ENCODE data around the gene ATP1B2.

The ATP1B2 gene

GRCh38 chr17:7650509-7651096 is at the start of gene ATP1B2:
Gene ATP1B2, plus strand, starts transcription at chr17:7650926. Its CDS starts 593 bp downstream, at chr17:7651519.
- peaks cover 10% of the 10 kb centered on the region for H3K4me1 ChIP-seq (ENCODE audit: insufficient read depth, low read length)
- no peaks in the 10 kb centered on the region for H3K9me3 ChIP-seq (ENCODE audit: low read length)
- H3K36me3 ChIP-seq (ENCODE audit: insufficient read depth, low read length), result no peaks in the 10 kb centered on the region
- peak within 1 kb of the TSS; percentile 23 for H3K27ac ChIP-seq (ENCODE audit: low read depth, low read length)
- peak within 1 kb of the TSS; percentile 61 to 68 for H3K4me3 ChIP-seq (ENCODE audit: low read depth in 1 of 2, low read length in 2 of 2)
- peaks cover 4 to 26% of the 10 kb centered on the region in 2 donors for H3K27me3 ChIP-seq (ENCODE audit: control insufficient read depth in 1 of 2, insufficient read depth in 2 of 2, low read length in 2 of 2)
- peak within 1 kb of the TSS; percentile 27 for H3K9ac ChIP-seq (ENCODE audit: low read length)

GRCh38 chr17:7606280-7606679 is 44.4 kb upstream of the ATP1B2 start:
- Histone ChIP-seq H3K36me3 (ENCODE audit: insufficient read depth, low read length) (peaks cover 47% of the 10 kb centered on the region), H3K27me3 (ENCODE audit: control insufficient read depth in 1 of 2, insufficient read depth in 2 of 2, low read length in 2 of 2) (no peaks in the 10 kb centered on the region), H3K9ac (ENCODE audit: low read length) (no peak overlapping the region), H3K4me3 (ENCODE audit: low read depth in 1 of 2, low read length in 2 of 2) (no peak overlapping the region), H3K4me1 (ENCODE audit: insufficient read depth, low read length) (peaks cover 10% of the 10 kb centered on the region), H3K27ac (ENCODE audit: low read depth, low read length) (no peak overlapping the region), H3K9me3 (ENCODE audit: low read length) (no peaks in the 10 kb centered on the region)

GRCh38 chr17:7610641-7611040 is 40.1 kb upstream of the ATP1B2 start:
- H3K9ac ChIP-seq (ENCODE audit: low read length), result no peak overlapping the region
- peaks cover 34% of the 10 kb centered on the region for H3K4me1 ChIP-seq (ENCODE audit: insufficient read depth, low read length)
- no peak overlapping the region for H3K4me3 ChIP-seq (ENCODE audit: low read depth in 1 of 2, low read length in 2 of 2)
- H3K27ac ChIP-seq (ENCODE audit: low read depth, low read length), result no peak overlapping the region
- peaks cover 19% of the 10 kb centered on the region for H3K36me3 ChIP-seq (ENCODE audit: insufficient read depth, low read length)
- no peaks in the 10 kb centered on the region for H3K9me3 ChIP-seq (ENCODE audit: low read length)
- no peaks in the 10 kb centered on the region for H3K27me3 ChIP-seq (ENCODE audit: control insufficient read depth in 1 of 2, insufficient read depth in 2 of 2, low read length in 2 of 2)

GRCh38 chr17:7611635-7612293 is 39.0 kb upstream of the ATP1B2 start:
- no peaks in the 10 kb centered on the region for H3K27me3 ChIP-seq (ENCODE audit: control insufficient read depth in 1 of 2, insufficient read depth in 2 of 2, low read length in 2 of 2)
- no peak overlapping the region for H3K27ac ChIP-seq (ENCODE audit: low read depth, low read length)
- H3K4me3 ChIP-seq (ENCODE audit: low read depth in 1 of 2, low read length in 2 of 2), result no peak overlapping the region
- no peaks in the 10 kb centered on the region for H3K9me3 ChIP-seq (ENCODE audit: low read length)
- H3K36me3 ChIP-seq (ENCODE audit: insufficient read depth, low read length), result peaks cover 16% of the 10 kb centered on the region
- peaks cover 34% of the 10 kb centered on the region for H3K4me1 ChIP-seq (ENCODE audit: insufficient read depth, low read length)
- no peak overlapping the region for H3K9ac ChIP-seq (ENCODE audit: low read length)

GRCh38 chr17:7612294-7612640 is 38.5 kb upstream of the ATP1B2 start:
- H3K9ac ChIP-seq (ENCODE audit: low read length), result no peak overlapping the region
- H3K27ac ChIP-seq (ENCODE audit: low read depth, low read length), result no peak overlapping the region
- no peaks in the 10 kb centered on the region for H3K9me3 ChIP-seq (ENCODE audit: low read length)
- H3K4me3 ChIP-seq (ENCODE audit: low read depth in 1 of 2, low read length in 2 of 2), result no peak overlapping the region
- peaks cover 34% of the 10 kb centered on the region for H3K4me1 ChIP-seq (ENCODE audit: insufficient read depth, low read length)
- no peaks in the 10 kb centered on the region for H3K27me3 ChIP-seq (ENCODE audit: control insufficient read depth in 1 of 2, insufficient read depth in 2 of 2, low read length in 2 of 2)
- peaks cover 16% of the 10 kb centered on the region for H3K36me3 ChIP-seq (ENCODE audit: insufficient read depth, low read length)

GRCh38 chr17:7613769-7614424 is 36.8 kb upstream of the ATP1B2 start:
- peak overlapping the region; percentile 45 to 89 for H3K4me3 ChIP-seq (ENCODE audit: low read depth in 1 of 2, low read length in 2 of 2)
- peaks cover 34% of the 10 kb centered on the region for H3K4me1 ChIP-seq (ENCODE audit: insufficient read depth, low read length)
- H3K9me3 ChIP-seq (ENCODE audit: low read length), result no peaks in the 10 kb centered on the region
- H3K36me3 ChIP-seq (ENCODE audit: insufficient read depth, low read length), result peaks cover 16% of the 10 kb centered on the region
- no peaks in the 10 kb centered on the region for H3K27me3 ChIP-seq (ENCODE audit: control insufficient read depth in 1 of 2, insufficient read depth in 2 of 2, low read length in 2 of 2)
- H3K9ac ChIP-seq (ENCODE audit: low read length), result peak overlapping the region; percentile 63
- peak overlapping the region; percentile 75 for H3K27ac ChIP-seq (ENCODE audit: low read depth, low read length)

- no peaks in the 10 kb centered on the region for H3K27me3 ChIP-seq (ENCODE audit: control insufficient read depth in 1 of 2, insufficient read depth in 2 of 2, low read length in 2 of 2)
- peak within 1 kb of the TSS; percentile 75 for H3K27ac ChIP-seq (ENCODE audit: low read depth, low read length)
- no peaks in the 10 kb centered on the region for H3K9me3 ChIP-seq (ENCODE audit: low read length)
- peaks cover 34% of the 10 kb centered on the region for H3K4me1 ChIP-seq (ENCODE audit: insufficient read depth, low read length)
- H3K4me3 ChIP-seq (ENCODE audit: low read depth in 1 of 2, low read length in 2 of 2), result peak within 1 kb of the TSS; percentile 45 to 89
- peak within 1 kb of the TSS; percentile 63 for H3K9ac ChIP-seq (ENCODE audit: low read length)
- H3K36me3 ChIP-seq (ENCODE audit: insufficient read depth, low read length), result peaks cover 16% of the 10 kb centered on the region
Observed at GRCh38 chr17:7614425-7615264, 36.1 kb upstream of the ATP1B2 start, which contains the start of gene FXR2. Gene FXR2, minus strand, starts transcription at chr17:7614897. Its CDS starts 365 bp downstream, at chr17:7614532.

GRCh38 chr17:7615265-7615747 is 35.4 kb upstream of the ATP1B2 start:
- H3K9me3 ChIP-seq (ENCODE audit: low read length), result no peaks in the 10 kb centered on the region
- H3K36me3 ChIP-seq (ENCODE audit: insufficient read depth, low read length), result peaks cover 13% of the 10 kb centered on the region
- H3K27ac ChIP-seq (ENCODE audit: low read depth, low read length), result no peak overlapping the region
- peak overlapping the region in 1 of 2 donors; percentile 53 for H3K4me3 ChIP-seq (ENCODE audit: low read depth in 1 of 2, low read length in 2 of 2)
- H3K4me1 ChIP-seq (ENCODE audit: insufficient read depth, low read length), result peaks cover 31% of the 10 kb centered on the region
- no peaks in the 10 kb centered on the region for H3K27me3 ChIP-seq (ENCODE audit: control insufficient read depth in 1 of 2, insufficient read depth in 2 of 2, low read length in 2 of 2)
- H3K9ac ChIP-seq (ENCODE audit: low read length), result no peak overlapping the region

- Histone ChIP-seq H3K36me3 (ENCODE audit: insufficient read depth, low read length) (no peaks in the 10 kb centered on the region), H3K4me3 (ENCODE audit: low read depth in 1 of 2, low read length in 2 of 2) (no peak overlapping the region), H3K9ac (ENCODE audit: low read length) (no peak overlapping the region), H3K27me3 (ENCODE audit: control insufficient read depth in 1 of 2, insufficient read depth in 2 of 2, low read length in 2 of 2) (no peaks in the 10 kb centered on the region), H3K27ac (ENCODE audit: low read depth, low read length) (no peak overlapping the region), H3K4me1 (ENCODE audit: insufficient read depth, low read length) (peaks cover 4% of the 10 kb centered on the region), H3K9me3 (ENCODE audit: low read length) (no peaks in the 10 kb centered on the region)
Observed at GRCh38 chr17:7618608-7619007, 32.1 kb upstream of the ATP1B2 start.

GRCh38 chr17:7620835-7621234 is 29.9 kb upstream of the ATP1B2 start:
- H3K4me3 ChIP-seq (ENCODE audit: low read depth in 1 of 2, low read length in 2 of 2), result no peak overlapping the region
- no peak overlapping the region for H3K9ac ChIP-seq (ENCODE audit: low read length)
- H3K36me3 ChIP-seq (ENCODE audit: insufficient read depth, low read length), result peaks cover under 1% of the 10 kb centered on the region
- no peak overlapping the region for H3K27ac ChIP-seq (ENCODE audit: low read depth, low read length)
- no peaks in the 10 kb centered on the region for H3K4me1 ChIP-seq (ENCODE audit: insufficient read depth, low read length)
- no peaks in the 10 kb centered on the region for H3K9me3 ChIP-seq (ENCODE audit: low read length)
- no peaks in the 10 kb centered on the region for H3K27me3 ChIP-seq (ENCODE audit: control insufficient read depth in 1 of 2, insufficient read depth in 2 of 2, low read length in 2 of 2)

GRCh38 chr17:7623661-7624060 is 27.1 kb upstream of the ATP1B2 start:
- H3K9ac ChIP-seq (ENCODE audit: low read length), result no peak overlapping the region
- no peaks in the 10 kb centered on the region for H3K9me3 ChIP-seq (ENCODE audit: low read length)
- H3K27ac ChIP-seq (ENCODE audit: low read depth, low read length), result no peak overlapping the region
- H3K27me3 ChIP-seq (ENCODE audit: control insufficient read depth in 1 of 2, insufficient read depth in 2 of 2, low read length in 2 of 2), result no peaks in the 10 kb centered on the region
- peaks cover 10% of the 10 kb centered on the region for H3K4me1 ChIP-seq (ENCODE audit: insufficient read depth, low read length)
- H3K4me3 ChIP-seq (ENCODE audit: low read depth in 1 of 2, low read length in 2 of 2), result no peak overlapping the region
- H3K36me3 ChIP-seq (ENCODE audit: insufficient read depth, low read length), result peaks cover 7% of the 10 kb centered on the region

Measured in muscle layer of colon (tissue), 2 donors.